B cell (primary cell): ENCODE measurements around the gene KIRREL3. TPM values are rescaled to one million over a fixed set of nuclear protein-coding genes. Genes with fewer than 3 reads are reported as not detected.

Source experiments
- ATAC-seq: fragments of 200-7000 bp; cut with Tn5 transposase; one replicate; pipeline ENCODE4 v1.10.0; 2021; ENCODE audit warnings: low read depth, mild to moderate bottlenecking, moderate number of reproducible peaks, moderate library complexity
- CTCF ChIA-PET: fragments of 350-600 bp; sonication (Branson Sonifier 250); formaldehyde crosslinking; loops from one replicate; lab custom pipeline; 2021; ENCODE audit warnings: antibody characterized with exemption, inconsistent platforms; lab: Charles Lee
- POLR2A ChIA-PET: fragments of 350-600 bp; sonication (Branson Sonifier 250); formaldehyde crosslinking; loops from one replicate; lab custom pipeline; 2021; ENCODE audit warnings: antibody characterized with exemption; lab: Charles Lee
- DNase-seq: peaks from one replicate; pipeline ENCODE4 v3.0.0; 2013
- H2AFZ ChIP-seq: 2 replicates; pipeline ENCODE4 v1.6.1; 2012; ENCODE audit warnings: mild to moderate bottlenecking, low read depth, low read length; ENCODE audit not compliant: insufficient read depth, poor library complexity, severe bottlenecking
- H3K27ac ChIP-seq, 2 donors: 1 replicate in 1 of 2; 2 replicates in 1 of 2; pipeline ENCODE4 v1.5.1; 2012 to 2013; ENCODE audit warnings: low read length in 2 of 2, mild to moderate bottlenecking in 2 of 2, moderate library complexity in 1 of 2
- H3K27me3 ChIP-seq, 4 experiments: fragments of 200-600 bp in 1 of 4; sonication (generic) in 1 of 4; replicated peaks in 1 of 4; 1 replicate in 2 of 4; 2 replicates in 2 of 4; pipeline versions ENCODE4 v1.6.1 to v1.7.0; 2013 to 2016; ENCODE audit warnings: low read length in 3 of 4, mild to moderate bottlenecking in 2 of 4, mixed read lengths in 1 of 4, moderate library complexity in 1 of 4; ENCODE audit not compliant: insufficient read depth in 4 of 4, control insufficient read depth in 3 of 4; ENCODE audit errors: control extremely low read depth in 1 of 4
- H3K36me3 ChIP-seq, 2 experiments: replicated peaks in 1 of 2; 1 replicate in 1 of 2; 2 replicates in 1 of 2; pipeline versions ENCODE4 v1.6.1 to v1.7.1; 2013; ENCODE audit warnings: low read length in 1 of 2; ENCODE audit not compliant: insufficient read depth in 2 of 2, control insufficient read depth in 1 of 2; ENCODE audit errors: control extremely low read depth in 1 of 2, extremely low read depth in 1 of 2
- H3K4me1 ChIP-seq, 2 donors: fragments of 200-600 bp in 1 of 2; sonication (generic) in 1 of 2; 1 replicate in 1 of 2; 2 replicates in 1 of 2; pipeline versions ENCODE4 v1.5.1 to v1.6.1; 2013 to 2017; ENCODE audit warnings: low read length in 2 of 2; ENCODE audit not compliant: control insufficient read depth in 2 of 2, insufficient read depth in 2 of 2
- H3K4me2 ChIP-seq: replicated peaks from 2 replicates; pipeline ENCODE3; 2012; ENCODE audit warnings: mild to moderate bottlenecking, low read depth, low read length; ENCODE audit not compliant: poor library complexity, severe bottlenecking
- H3K4me3 ChIP-seq, 5 experiments: fragments of 200-600 bp in 1 of 5; sonication (generic) in 1 of 5; 1 replicate in 3 of 5; 2 replicates in 2 of 5; pipeline versions ENCODE4 v1.5.1 to v1.7.0; 2011 to 2016; ENCODE audit warnings: low read length in 4 of 5, mild to moderate bottlenecking in 4 of 5, low read depth in 2 of 5, control low read depth in 1 of 5, moderate library complexity in 1 of 5; ENCODE audit not compliant: insufficient read depth in 1 of 5; ENCODE audit errors: control extremely low read depth in 1 of 5, extremely low read depth in 1 of 5
- H3K79me2 ChIP-seq: fragments of 200-600 bp; sonication (generic); one replicate; pipeline ENCODE4 v1.6.0; 2016; ENCODE audit warnings: low read length; ENCODE audit not compliant: control insufficient read depth, insufficient read depth
- H3K9ac ChIP-seq: fragments of 200-600 bp; sonication (generic); 2 replicates; pipeline ENCODE4 v1.6.1; 2017; ENCODE audit warnings: mild to moderate bottlenecking, low read length, moderate library complexity
- H3K9me3 ChIP-seq, 3 donors: one replicate each; pipeline versions ENCODE4 v1.6.1 to v1.7.1; 2013; ENCODE audit warnings: low read length in 2 of 3; ENCODE audit not compliant: control insufficient read depth in 2 of 3, insufficient read depth in 1 of 3; ENCODE audit errors: control extremely low read depth in 1 of 3
- H4K20me1 ChIP-seq: 2 replicates; pipeline ENCODE4 v1.6.0; 2012; ENCODE audit warnings: mild to moderate bottlenecking, low read length; ENCODE audit not compliant: insufficient read depth, control insufficient read depth, poor library complexity, severe bottlenecking
- H3K27ac Mint-ChIP-seq: one replicate; pipeline ENCODE4 v1.8.0; 2021; ENCODE audit warnings: mixed read lengths
- H3K27me3 Mint-ChIP-seq: one replicate; pipeline ENCODE4 v1.8.0; 2021; ENCODE audit warnings: mixed read lengths
- H3K4me1 Mint-ChIP-seq: one replicate; pipeline ENCODE4 v1.8.0; 2021; ENCODE audit warnings: mixed read lengths
- H3K4me3 Mint-ChIP-seq: one replicate; pipeline ENCODE4 v1.8.0; 2021; ENCODE audit warnings: mixed read lengths
- H3K9me3 Mint-ChIP-seq: one replicate; pipeline ENCODE4 v1.8.0; 2022; ENCODE audit warnings: mixed read lengths; ENCODE audit not compliant: insufficient read depth
- CTCF ChIP-seq: fragments of 200-600 bp; IDR thresholded peaks from one replicate; pipeline ENCODE4 v1.8.0; 2022; ENCODE audit warnings: antibody characterized with exemption, mild to moderate bottlenecking
- EZH2 ChIP-seq: IDR thresholded peaks from 2 replicates; pipeline ENCODE4 v1.6.1; 2012; ENCODE audit warnings: borderline replicate concordance, low read depth, mild to moderate bottlenecking, moderate library complexity, low read length; ENCODE audit not compliant: insufficient read depth, poor library complexity, severe bottlenecking
- WGBS: methylation state at CpG from one replicate; pipeline ENCODE4 v1.1.5; 2013; ENCODE audit warnings: missing lambda C conversion rate; ENCODE audit not compliant: insufficient coverage; 5-methylcytosine and 5-hydroxymethylcytosine counted together
- intact Hi-C: fragments of 100-400 bp; cut with micrococcal nuclease; formaldehyde crosslinking; loops from one replicate; pipeline ENCODE4 v1.10.0; 2022
- polyA plus RNA-seq: library from polyadenylated mRNA; depleted of rRNA; stranded (reverse); fragments of >200 nt; gene quantifications from 2 replicates; pipeline ENCODE4 v1.2.3, GENCODE V29; 2012
- total RNA-seq, 2 donors: library from RNA; stranded (reverse); fragments of 120-200 nt in 1 of 2; gene quantifications; 1 replicate in 1 of 2; 2 replicates in 1 of 2; pipeline versions ENCODE4 v1.2.3 to v1.2.4, GENCODE V29; 2013 to 2022

KIRREL3 gene
- total and polyA plus RNA-seq, 2 donors (not counting 1 experiment from before 2014, with no cell fraction given), result not detected

- H3K9me3 ChIP-seq, result no peaks in the 10 kb centered on the region
- WGBS, result 96% methylated on average over 5 of the region's 12 CpGs
- Mint-ChIP-seq H3K9me3 (no peaks in the 10 kb centered on the region), H3K4me1 (no peaks in the 10 kb centered on the region), H3K27ac (no peak overlapping the region), H3K27me3 (no peaks in the 10 kb centered on the region), H3K4me3 (no peak overlapping the region)
- POLR2A ChIA-PET, result no interaction called here
- no peaks in the 10 kb centered on the region for H3K79me2 ChIP-seq
- no peaks in the 10 kb centered on the region for H3K36me3 ChIP-seq
- ATAC-seq, result no peak
- H3K4me2 ChIP-seq, result no peak overlapping the region
- H2AFZ ChIP-seq, result no peak overlapping the region
- no peak overlapping the region for H3K27ac ChIP-seq
- no peaks in the 10 kb centered on the region for H3K27me3 ChIP-seq
- no peak for TF ChIP-seq EZH2
- TF ChIP-seq CTCF, result no peak
- H3K4me1 ChIP-seq, result no peaks in the 10 kb centered on the region
- no peak overlapping the region for H3K4me3 ChIP-seq
- H4K20me1 ChIP-seq, result no peaks in the 10 kb centered on the region
- CTCF ChIA-PET, result interaction anchor here (0.6 to 1.7 kb wide), 2 partner anchors 46 to 554 kb away, joined by 3 to 4 read pairs; no protein-coding TSS in a partner anchor
- intact Hi-C loops, result no loop called here
- no peak for DNase-seq
- H3K9ac ChIP-seq, result no peak overlapping the region
These were observed 565.6 kb downstream of the KIRREL3 start for GRCh38 chr11:126434950-126435335.

- Histone ChIP-seq H2AFZ (no peak overlapping the region), H4K20me1 (no peaks in the 10 kb centered on the region), H3K27ac (no peak overlapping the region), H3K27me3 (no peaks in the 10 kb centered on the region), H3K36me3 (no peaks in the 10 kb centered on the region), H3K4me2 (no peak overlapping the region), H3K79me2 (no peaks in the 10 kb centered on the region), H3K9ac (no peak overlapping the region), H3K4me3 (no peak overlapping the region), H3K4me1 (no peaks in the 10 kb centered on the region), H3K9me3 (no peaks in the 10 kb centered on the region)
- ATAC-seq (no peak), DNase-seq (no peak)
- Mint-ChIP-seq H3K27me3 (no peaks in the 10 kb centered on the region), H3K4me1 (no peaks in the 10 kb centered on the region), H3K4me3 (no peak overlapping the region), H3K27ac (no peak overlapping the region), H3K9me3 (no peaks in the 10 kb centered on the region)
- ChIA-PET CTCF (interaction anchor here (0.6 to 1.7 kb wide), 2 partner anchors 46 to 555 kb away, joined by 3 to 4 read pairs; no protein-coding TSS in a partner anchor), POLR2A (interaction anchor here (0.6 kb wide), 1 partner anchor 599 kb away, joined by 3 read pairs; no protein-coding TSS in a partner anchor)
- TF ChIP-seq EZH2 (no peak), CTCF (no peak)
- intact Hi-C loops, result no loop called here
- WGBS, result 78% methylated on average over 13 of the region's 16 CpGs
These were observed 566.3 kb downstream of the KIRREL3 start for GRCh38 chr11:126433989-126434949.
